HG03432 (cell line): ENCODE results near the gene HSPA1L.
"Not testable (repeated sequence)": the region's sequence is repeated elsewhere in the genome, so short reads cannot be mapped to it uniquely, and the experiment has no call there.

Experiments
- ATAC-seq: cut with Tn5 transposase; IDR thresholded peaks from one replicate; pipeline ENCODE4 v1.9.1; 2021; ENCODE audit warnings: mild to moderate bottlenecking, moderate library complexity; ENCODE audit not compliant: unreplicated experiment

Gene HSPA1L

DNA sequence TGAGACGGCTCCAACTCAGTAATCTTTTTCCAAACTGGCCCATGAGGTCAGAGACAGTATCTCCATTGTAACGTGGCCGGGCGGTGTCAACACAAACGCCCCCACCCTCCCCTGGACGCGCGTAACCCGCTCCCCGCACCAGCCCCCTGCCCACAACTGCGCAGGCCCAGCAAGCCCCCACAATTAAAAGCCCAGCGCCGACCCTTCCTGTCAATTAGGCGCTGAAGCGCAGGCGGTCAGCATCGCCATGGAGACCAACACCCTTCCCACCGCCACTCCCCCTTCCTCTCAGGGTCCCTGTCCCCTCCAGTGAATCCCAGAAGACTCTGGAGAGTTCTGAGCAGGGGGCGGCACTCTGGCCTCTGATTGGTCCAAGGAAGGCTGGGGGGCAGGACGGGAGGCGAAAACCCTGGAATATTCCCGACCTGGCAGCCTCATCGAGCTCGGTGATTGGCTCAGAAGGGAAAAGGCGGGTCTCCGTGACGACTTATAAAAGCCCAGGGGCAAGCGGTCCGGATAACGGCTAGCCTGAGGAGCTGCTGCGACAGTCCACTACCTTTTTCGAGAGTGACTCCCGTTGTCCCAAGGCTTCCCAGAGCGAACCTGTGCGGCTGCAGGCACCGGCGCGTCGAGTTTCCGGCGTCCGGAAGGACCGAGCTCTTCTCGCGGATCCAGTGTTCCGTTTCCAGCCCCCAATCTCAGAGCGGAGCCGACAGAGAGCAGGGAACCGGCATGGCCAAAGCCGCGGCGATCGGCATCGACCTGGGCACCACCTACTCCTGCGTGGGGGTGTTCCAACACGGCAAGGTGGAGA lies at the start of gene HSPA1L, which contains the start of gene HSPA1A:
HSPA1L (minus strand) TSS at position 259 of the 814 bp plus-strand sequence. CDS start 3,311 bp downstream, outside the sequence.
HSPA1A (plus strand) TSS at position 519 of the 814 bp plus-strand sequence; CDS start at position 733, 214 bp downstream.
- ATAC-seq: no peak

DNA sequence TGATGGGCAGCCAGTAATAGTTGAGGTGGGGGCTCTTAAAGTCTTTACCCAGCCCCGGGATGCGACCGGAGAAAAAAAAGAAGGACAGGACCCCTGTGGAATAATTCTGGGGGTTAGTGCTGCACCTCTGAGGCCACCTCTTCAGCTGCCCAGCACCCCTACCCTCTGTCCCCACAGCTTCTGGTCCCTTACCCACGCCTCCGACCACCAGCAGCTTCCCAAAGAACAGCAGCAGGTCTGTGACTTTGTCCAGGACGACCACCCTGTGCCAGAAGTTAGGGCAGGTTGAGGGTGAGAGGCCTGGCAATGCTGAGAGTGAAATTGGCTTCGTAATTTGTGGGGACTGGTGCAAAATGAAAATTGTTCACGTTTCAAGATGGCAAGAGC lies 49.7 kb upstream of the HSPA1L start:
- no peak for ATAC-seq

DNA sequence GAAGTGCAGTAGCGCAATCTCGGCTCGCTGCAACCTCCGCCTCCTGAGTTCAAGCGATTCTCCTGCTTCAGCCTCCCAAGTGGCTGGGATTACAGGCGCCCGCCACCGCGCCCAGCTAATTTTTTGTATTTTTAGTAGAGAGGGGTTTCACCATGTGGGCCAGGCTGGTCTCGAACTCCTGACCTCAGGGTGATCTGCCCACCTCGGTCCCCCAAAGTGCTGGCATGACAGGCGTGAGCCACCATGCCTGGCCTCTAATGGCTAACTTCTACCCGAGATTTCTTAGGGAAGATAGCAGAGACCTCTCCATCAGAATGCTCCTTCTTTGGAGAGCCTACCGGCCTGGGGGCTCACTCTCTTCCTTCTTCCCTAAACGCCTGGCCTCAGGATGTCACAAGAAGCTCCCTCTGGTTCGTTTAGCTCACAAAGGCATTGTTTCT lies 49.1 kb upstream of the HSPA1L start:
- not testable (repeated sequence) for ATAC-seq

DNA sequence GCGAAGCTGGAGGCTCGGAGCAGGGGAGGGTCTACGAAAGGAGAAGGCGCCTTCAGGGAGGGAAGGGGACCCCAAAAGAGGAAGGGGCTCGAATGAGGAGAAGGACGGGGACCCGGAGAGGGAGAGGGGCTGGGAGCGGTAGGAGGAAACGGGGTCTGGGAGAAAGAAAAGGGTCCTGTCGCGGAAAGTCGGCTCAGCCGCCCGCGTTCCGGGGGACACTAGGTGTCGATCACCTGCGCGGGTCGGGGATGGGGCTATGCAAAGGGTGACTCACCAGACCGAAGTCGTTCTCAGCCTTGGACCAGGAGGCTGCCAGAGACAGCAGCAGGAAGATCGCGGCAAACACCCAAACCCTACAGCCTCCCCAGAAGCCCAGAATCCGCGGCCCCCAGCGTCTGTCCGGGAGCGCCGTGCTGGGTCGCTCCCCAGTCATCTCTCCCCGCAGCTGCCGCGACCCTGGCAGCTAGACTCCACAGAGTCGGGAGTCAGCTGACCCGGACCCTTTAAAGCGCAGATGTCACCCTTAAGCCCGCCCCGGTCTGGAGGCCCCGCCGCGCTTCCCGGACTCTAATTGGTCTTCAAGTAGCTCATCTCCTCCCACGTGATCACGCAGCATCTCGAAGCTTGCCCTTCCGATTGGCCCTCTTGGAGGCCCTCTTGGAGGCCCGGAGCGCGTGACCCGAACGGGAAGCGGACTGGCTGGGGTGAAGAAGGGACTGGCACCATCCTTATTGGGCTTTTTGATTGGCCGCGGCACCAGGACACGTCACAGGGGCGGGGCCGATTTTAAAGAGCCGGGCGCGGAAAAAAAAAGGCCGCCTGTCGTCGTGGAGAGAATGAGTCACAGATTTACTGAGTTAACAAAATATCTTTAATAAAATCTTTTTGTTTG lies 47.5 kb upstream of the HSPA1L start, which contains the start of gene NEU1:
NEU1 (minus strand) TSS at position 478 of the 892 bp plus-strand sequence; CDS start at position 433, 45 bp downstream.
- peak; percentile 88 for ATAC-seq

DNA sequence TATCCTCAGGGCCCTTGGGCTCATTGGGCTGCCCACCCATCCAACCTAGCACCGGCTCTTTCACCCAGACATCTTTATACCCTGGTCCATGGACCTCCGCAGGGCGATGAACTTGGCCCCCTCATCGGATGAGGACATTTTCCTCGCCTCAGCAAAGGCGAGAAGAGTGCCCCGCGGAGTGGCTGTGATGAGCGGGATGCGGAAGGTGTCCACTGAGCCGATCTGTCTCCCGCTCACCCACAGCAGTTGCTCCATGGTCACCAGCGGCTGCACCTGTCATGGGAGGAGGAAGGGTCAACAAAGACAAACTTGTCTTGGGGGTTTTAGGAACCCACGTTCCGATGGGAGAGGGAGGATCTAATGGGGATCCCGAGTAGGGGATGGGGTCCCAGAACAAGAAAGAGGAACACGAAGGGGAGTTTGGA lies 46.8 kb upstream of the HSPA1L start:
- no peak for ATAC-seq

DNA sequence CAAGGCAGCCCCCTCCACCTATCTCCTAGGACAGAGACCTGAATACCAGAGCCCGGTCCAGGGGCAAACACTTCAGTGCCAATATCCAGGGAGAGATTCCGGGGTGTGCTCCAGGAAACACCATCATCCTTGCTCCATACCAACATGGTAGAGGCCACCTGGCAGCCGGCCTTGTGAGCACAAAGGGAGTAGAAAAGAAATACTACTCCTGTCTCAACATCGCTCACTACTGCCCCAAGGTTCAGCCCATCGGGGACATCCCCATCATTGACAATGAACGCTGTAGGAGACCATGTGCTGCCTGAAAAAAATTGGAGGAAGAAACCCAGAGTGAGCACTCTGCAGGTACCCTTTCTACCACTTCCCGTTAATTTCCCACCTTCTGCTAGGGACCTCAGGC lies 46.1 kb upstream of the HSPA1L start:
- no peak for ATAC-seq

DNA sequence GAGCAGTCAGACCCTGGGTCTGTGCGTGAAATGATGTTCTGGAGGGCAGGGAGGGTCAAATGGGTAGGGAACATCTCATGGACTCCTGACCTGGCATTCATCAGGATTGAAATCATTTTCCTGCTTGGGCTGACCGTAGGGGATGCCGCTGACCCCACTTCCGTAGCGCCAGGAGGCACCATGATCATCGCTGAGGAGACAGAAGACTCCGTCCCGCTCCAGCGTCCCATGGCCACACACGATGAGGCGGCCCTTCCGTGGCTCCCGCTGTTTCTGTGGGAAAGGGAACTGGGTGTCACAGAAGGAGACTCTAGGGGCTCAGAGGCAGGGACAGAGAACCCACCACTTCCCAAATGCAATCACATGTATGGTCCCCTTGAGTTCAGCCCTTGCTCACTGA lies 45.3 kb upstream of the HSPA1L start:
- no peak for ATAC-seq

DNA sequence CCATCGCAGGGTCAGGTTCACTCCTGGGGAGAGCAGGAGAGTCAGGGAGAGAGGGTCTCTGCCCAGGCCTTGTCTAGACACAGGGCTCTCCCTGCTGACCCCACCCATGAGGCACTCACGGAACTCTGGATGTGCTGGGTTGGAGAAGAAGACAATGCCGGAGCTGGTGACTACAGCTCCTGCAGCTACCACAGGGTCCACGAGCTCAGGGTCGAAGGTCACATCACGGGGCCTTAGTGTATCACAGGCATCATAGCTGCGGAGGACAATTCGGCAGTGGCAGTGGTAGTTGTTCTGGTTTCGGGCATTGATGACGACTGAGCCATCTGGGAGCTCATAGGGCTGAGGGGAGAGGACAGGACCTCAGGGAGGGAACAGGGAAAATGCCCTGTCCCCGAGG lies 44.8 kb upstream of the HSPA1L start:
- ATAC-seq: no peak

DNA sequence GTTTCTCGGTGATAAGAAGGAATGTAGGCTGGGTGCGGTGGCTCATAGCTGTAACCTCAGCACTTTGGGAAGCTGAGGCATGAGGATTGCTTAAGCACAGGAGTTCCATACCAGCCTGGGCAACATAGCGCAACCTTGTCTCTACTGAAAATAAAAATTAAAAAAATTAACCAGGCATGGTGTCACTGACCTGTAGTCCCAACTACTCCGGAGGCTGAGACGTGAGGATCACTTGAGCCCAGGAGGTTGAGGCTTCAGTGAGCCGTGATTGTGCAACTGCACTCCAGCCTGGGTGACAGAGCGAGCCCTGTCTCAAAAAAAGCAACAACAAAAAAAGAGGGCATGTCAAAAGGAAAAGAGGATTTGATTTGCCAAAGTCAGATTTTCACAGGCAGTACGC lies 43.6 kb upstream of the HSPA1L start:
- no peak for ATAC-seq

DNA sequence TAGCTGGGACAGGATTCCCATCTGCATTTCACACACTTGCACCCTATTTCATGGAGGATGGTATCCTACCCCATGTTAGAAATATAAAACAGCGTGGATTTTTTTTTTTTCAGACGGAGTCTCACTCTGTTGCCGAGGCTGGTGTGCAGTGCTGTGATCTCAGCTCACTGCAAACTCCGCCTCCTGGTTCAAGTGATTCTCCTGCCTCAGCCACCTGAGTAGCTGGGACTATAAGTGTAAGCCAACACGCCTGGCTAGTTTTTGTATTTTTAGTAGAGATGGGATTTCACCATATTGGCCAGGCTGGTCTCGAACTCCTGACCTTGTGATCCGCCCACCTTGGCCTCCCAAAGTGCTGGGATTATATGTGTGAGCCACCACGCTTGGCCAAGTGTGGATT lies 42.7 kb upstream of the HSPA1L start:
- ATAC-seq: not testable (repeated sequence)

DNA sequence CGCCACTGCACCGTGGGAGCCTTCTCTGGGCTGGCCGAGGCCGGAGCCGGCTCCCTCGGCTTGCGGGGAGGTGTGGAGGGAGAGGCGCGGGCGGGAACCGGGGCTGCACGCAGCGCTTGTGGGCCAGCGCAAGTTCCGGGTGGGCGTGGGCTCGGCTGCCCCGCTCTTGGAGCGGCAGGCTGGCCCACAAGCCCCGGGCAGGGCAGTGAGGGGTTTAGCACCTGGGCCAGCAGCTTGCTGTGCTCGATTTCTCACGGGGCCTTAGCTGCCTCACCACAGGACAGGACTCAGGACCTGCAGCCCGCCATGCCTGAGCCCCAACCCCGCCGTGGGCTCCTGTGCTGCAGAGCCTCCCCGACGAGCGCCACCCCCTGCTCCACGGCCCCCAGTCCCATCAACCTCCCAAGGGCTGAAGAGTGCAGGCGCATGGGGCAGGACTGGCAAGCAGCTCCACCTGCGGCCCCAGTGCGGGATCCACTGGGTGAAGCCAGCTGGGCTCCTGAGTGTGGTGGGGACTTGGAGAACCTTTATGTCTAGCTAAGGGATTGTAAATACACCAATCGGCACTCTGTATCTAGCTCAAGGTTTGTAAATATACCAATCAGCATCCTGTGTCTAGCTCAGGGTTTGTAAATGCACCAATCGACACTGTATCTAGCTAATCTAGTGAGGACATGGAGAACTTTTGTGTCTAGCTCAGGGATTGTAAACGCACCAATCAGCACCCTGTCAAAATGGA lies 37.1 kb upstream of the HSPA1L start:
- not testable (repeated sequence) for ATAC-seq

DNA sequence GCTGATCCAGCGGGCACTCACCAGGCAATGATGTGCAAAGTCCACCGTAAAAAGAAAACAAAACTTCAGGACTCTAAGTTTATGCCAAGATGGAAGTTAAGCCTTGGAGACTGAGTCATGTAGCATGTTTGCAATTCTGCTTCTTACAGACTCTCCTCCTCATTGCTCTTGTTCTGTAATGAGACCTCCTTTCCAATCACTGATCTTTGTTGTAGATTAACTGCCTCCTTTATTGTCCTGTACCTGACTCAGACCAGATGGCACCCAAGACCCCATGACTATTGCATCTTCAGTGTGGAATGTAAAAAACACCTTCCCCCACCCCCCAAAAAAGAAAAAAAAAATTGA lies 36.4 kb upstream of the HSPA1L start:
- no peak for ATAC-seq

DNA sequence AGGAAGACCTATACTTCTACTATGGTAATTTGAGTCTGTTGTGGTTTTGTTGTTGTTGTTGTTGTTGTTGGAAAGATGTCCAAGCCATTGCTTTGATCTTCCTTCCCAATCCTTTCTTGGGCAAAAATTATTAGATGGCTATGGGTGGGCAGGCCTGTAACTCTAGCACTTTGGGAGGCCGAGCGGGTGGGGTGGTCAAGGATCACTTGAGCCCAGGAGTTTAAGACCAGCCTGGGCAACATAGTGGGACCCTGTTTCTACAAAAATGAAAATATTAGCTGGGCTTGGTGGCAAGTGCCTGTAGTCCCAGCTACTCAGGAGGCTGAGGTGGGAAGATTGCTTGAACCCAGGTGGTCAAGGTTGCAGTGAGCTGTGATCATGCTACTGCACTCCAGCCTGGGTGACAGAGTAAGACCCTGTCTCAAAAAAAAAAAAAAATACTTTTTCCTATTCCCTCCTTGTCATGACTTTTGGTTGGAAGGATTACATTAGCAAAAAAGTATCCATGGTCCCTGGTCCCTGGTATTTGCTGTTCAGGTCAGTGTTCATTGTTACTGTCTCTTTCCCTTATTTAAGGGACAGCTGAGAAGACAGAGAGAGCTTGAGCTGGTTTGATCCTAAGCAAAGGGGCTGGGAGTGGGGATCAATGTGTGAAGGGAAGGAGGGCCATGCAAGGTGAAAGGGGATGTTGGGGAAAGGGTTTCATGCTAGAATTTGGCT lies 35.8 kb upstream of the HSPA1L start:
- ATAC-seq: no peak

DNA sequence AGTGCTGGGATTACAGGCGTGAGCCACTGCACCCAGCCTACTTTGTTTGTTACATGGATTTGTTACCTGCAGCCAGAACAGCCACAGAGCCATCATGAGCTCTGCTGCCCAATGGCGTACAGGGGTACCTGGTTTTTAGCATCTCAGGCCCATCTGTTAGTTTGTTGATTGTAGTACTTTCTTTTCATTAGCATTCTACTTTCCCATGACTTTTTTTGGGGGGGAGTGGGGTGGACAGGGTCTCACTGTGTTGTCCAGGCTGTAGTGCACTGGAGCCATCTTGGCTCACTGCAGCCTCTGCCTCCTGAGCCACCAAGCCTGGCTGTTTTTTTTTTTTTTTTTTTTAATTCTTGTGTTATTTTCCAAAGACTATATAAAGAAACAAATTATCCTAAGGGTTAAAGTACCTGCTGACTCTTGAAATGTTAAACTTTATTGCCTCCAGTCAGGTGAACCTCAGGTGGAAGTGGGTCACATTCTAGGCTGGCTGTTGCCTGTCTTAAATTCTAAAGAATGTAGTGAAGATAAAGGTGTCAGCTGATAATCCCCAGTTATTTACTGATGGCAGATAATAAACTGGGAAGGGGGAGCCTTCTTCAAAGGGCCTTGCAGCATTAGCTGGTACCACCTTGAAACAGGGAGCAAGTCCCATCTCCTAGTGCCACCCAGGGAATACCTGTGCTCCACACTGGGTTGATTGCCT lies 32.3 kb upstream of the HSPA1L start:
- ATAC-seq: no peak

DNA sequence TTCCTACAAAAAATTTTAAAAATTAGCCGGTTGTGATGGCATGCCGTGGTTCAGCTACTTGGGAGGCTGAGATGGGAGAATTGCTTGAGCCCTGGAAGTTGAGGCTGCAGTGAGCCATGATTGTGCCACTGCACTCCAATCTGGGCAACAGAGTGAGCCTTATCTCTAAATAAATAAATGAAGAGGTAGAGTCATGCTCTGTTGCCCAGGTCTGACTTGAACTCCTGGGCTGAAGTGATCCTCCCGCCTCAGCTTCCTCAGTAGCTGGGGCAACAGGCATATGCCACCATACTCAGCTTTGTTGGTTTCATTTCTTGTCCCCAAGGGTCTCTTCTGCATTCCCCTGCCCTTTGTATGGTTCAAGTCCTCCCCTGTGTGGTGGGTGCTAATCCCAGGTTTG lies 29.4 kb upstream of the HSPA1L start:
- ATAC-seq: no peak

DNA sequence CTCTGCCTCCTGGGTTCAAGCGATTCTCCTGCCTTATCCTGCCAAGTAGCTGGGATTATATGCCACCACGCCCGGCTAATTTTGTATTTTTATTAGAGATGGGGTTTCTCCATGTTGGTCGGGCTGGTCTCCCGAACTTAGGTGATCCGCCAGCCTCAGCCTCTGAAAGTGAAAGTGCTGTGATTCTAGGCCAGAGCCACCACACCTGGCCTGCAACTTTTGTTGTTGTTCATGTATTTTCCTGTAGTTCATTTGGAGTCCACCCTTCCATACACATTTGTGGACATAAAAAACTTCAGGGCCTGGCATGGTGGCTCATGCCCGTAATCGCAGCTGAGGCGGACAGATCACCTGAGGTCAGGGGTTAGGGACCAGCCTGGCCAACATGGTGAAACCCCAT lies 27.0 kb upstream of the HSPA1L start:
- ATAC-seq: no peak

DNA sequence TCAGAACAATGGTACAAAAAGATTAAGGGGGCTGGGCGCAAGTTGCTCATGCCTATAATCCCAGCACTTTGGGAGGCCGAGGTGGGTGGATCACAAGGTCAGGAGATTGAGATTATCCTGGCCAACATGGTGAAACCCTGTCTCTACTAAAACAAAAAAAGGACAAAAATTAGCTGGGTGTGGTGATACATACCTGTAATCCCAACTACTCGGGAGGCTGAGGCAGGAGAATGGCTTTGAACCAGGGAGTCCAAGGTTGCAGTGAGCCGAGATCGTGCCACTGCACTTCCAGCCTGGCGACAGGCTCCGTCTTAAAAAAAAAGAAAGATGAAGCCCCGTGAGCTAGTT lies 24.7 kb upstream of the HSPA1L start:
- not testable (repeated sequence) for ATAC-seq

DNA sequence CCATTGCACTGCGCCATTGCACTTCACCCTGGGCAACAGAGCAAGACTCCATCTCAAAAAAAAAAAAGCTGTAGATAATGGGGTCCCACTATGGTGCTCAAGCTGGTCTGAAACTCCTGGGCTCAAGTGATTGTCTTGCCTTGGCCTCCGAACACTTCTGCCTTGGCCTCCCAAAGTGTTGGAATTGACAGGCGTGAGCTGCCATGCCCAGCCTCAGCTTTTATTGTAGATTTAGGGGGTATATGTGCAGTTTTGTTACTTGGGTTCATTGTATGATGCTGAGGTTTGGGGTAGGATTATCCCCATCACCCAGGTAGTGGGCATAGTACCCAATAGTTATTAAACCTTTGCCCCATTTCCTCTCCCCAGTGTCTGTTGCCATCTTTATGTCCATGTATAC lies 23.9 kb upstream of the HSPA1L start:
- ATAC-seq: no peak

DNA sequence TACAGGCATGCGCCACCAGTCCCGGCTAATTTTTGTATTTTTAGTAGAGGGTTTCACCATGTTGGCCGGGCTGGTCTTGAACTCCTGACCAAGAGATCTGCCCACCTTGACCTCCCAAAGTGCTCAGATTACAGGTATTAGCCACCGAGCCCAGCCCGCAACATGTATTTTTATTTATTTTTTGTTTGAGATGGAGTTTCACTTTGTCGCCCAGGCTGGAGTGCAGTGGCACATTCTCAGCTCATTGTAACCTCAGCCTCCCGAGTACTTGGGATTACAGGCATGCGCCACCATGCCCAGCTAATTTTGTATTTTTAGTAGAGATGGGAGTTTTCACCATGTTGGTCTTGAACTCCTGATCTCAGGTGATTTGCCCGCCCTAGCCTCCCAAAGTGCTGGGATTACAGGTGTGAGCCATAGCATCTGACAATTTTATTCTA lies 23.1 kb upstream of the HSPA1L start:
- not testable (repeated sequence) for ATAC-seq
